ENCODE results near the gene POC1B. TPM values are rescaled to one million over a fixed set of nuclear protein-coding genes. Genes with fewer than 3 reads are reported as not detected.

The POC1B gene
- total RNA-seq, 2 donors from 2014 or later = 61.3 to 76.3 TPM

DNA sequence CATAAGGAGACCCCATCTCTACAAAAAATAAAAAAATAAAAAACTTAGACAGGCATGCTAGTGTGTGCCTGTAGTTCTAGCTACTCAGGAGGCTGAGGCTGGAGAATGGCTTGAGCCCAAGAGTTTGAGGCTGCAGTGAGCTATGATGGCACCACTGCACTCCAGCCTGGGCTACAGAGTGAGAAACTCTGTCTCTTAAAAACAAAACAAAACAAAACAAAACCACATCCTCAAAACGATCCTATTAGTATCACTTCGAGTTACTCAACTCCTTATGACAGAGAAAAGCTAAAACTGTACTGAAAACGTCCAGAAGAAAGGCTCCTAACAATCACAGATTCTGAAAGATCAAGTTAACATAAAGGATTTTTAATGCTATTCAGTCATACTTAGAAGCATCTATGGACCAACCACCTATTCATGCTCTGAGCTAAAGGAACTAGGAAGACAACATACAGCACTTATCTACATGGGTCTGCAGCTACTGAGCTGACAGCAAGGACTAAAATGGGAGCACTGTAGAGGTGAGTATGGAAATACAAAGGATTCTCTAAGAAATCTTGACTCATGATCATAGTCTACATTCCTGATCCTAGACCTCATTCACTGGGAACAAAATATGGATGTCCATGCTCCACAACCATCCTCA, 98.2 kb downstream of the POC1B start:
- Mint-ChIP-seq H3K4me1 (ENCODE audit: low read depth in 2 of 2) (peaks cover 28 to 36% of the 10 kb centered on the region in 2 donors), H3K27me3 (no peaks in the 10 kb centered on the region), H3K27ac (peak overlapping the region; percentile 64 to 84), H3K36me3 (peaks cover 23% of the 10 kb centered on the region), H3K4me3 (peak overlapping the region; percentile 50), H3K9me3 (no peaks in the 10 kb centered on the region)
- peak; percentile 86 to 90 for ATAC-seq
- no peak for DNase-seq (ENCODE audit: low spot score)

DNA sequence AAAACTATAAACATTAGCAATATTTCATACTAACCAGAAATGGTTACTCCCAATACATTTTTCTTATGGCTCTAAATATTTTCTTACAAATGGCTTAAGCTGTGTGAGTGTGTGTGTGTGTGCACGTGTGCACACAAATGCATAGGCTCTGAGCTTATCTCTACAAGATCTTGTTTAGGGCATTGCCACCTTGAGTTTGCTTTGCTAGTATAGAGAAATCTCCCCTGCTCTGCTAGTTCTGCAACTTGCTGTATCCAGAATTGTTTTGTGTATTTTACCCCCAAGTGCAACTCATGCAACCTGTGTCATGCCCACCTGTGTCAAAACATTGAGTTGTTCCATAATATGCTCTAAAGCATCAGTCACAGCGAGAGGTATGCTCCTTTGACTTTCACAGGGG, 101.0 kb downstream of the POC1B start:
- Mint-ChIP-seq H3K4me1 (ENCODE audit: low read depth in 2 of 2) (peaks cover 30 to 37% of the 10 kb centered on the region in 2 donors), H3K9me3 (no peaks in the 10 kb centered on the region), H3K4me3 (no peak overlapping the region), H3K36me3 (peaks cover 23% of the 10 kb centered on the region), H3K27ac (no peak overlapping the region), H3K27me3 (no peaks in the 10 kb centered on the region)
- no peak for DNase-seq (ENCODE audit: low spot score)
- ATAC-seq = no peak

DNA sequence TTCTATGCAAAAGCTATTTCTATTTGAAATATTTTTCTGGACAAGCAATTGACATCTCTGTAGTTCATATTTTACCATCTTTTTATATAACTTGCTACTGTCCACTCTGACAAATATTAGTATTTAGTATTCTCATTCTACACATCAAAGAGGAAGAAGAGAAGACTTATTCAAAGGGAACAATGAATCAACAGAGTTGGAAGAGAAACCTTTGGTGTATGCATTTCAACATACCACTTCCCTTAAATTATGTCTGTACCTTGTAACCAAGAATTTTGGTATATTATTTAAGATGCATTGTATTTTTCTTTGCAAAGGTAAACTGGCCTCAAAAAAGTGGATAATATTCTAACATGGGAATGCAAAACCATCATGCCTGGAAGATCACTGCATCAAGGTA, 101.5 kb downstream of the POC1B start:
- H3K4me1 Mint-ChIP-seq (ENCODE audit: low read depth in 2 of 2) = peaks cover 30 to 33% of the 10 kb centered on the region in 2 donors
- ATAC-seq (no peak), DNase-seq (ENCODE audit: low spot score) (no peak)
- H3K9me3 Mint-ChIP-seq = no peaks in the 10 kb centered on the region
- H3K27ac Mint-ChIP-seq = no peak overlapping the region
- no peaks in the 10 kb centered on the region for H3K27me3 Mint-ChIP-seq
- peaks cover 23% of the 10 kb centered on the region for H3K36me3 Mint-ChIP-seq
- H3K4me3 Mint-ChIP-seq = no peak overlapping the region

- Mint-ChIP-seq H3K36me3 (peaks cover 30% of the 10 kb centered on the region), H3K27me3 (no peaks in the 10 kb centered on the region), H3K4me3 (no peak overlapping the region), H3K4me1 (ENCODE audit: low read depth in 2 of 2) (peaks cover 22 to 23% of the 10 kb centered on the region in 2 donors), H3K9me3 (no peaks in the 10 kb centered on the region), H3K27ac (no peak overlapping the region)
- DNase-seq (ENCODE audit: low spot score) (no peak), ATAC-seq (no peak)
These were observed 104.6 kb downstream of the POC1B start for GRCh38 chr12:89421092-89421835.

DNA sequence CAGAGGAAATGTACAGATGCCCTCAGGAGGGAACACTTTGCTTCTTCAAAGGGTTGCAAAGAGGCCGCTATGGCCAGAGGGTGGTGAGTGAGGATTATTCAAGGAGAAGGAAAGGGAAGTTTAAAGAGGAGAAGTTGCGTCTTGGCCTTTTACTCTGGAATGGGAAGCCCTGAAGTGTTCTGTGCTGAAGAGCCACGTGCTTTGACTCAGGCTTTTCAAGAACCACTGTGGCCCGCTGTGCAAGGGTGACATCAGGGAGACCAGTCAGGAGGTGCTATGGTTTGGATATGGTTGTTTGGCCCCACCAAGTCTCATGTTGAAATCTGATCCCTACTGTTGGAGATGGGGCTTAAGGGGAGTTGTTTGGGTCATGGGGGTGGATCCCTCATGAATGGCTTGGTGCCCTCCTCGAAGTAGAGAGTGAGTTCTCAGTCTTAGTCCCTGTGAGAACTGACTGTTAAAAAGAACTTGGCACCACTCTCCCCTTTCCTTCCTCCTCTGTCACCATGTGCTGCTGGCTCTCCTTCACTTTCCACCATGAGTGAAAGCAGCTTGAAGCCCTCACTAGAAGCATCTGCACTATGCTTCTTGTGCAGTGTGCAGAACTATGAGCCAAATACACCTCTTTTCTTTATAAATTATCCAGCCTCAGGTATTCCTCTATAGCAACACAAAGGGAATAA, 107.5 kb downstream of the POC1B start:
- Mint-ChIP-seq H3K4me3 (no peak overlapping the region), H3K27me3 (no peaks in the 10 kb centered on the region), H3K9me3 (no peaks in the 10 kb centered on the region), H3K4me1 (ENCODE audit: low read depth in 2 of 2) (peaks cover 13 to 17% of the 10 kb centered on the region in 2 donors), H3K27ac (no peak overlapping the region), H3K36me3 (peaks cover 11% of the 10 kb centered on the region)
- no peak for DNase-seq (ENCODE audit: low spot score)
- no peak for ATAC-seq

- DNase-seq (ENCODE audit: low spot score) = no peak
- peaks cover 13 to 16% of the 10 kb centered on the region in 2 donors for H3K4me1 Mint-ChIP-seq (ENCODE audit: low read depth in 2 of 2)
- H3K27me3 Mint-ChIP-seq = no peaks in the 10 kb centered on the region
- peaks cover 11% of the 10 kb centered on the region for H3K36me3 Mint-ChIP-seq
- no peak overlapping the region for H3K27ac Mint-ChIP-seq
- H3K4me3 Mint-ChIP-seq = no peak overlapping the region
- ATAC-seq = no peak
- H3K9me3 Mint-ChIP-seq = no peaks in the 10 kb centered on the region
These were observed 108.4 kb downstream of the POC1B start for GRCh38 chr12:89417246-89417977.

DNA sequence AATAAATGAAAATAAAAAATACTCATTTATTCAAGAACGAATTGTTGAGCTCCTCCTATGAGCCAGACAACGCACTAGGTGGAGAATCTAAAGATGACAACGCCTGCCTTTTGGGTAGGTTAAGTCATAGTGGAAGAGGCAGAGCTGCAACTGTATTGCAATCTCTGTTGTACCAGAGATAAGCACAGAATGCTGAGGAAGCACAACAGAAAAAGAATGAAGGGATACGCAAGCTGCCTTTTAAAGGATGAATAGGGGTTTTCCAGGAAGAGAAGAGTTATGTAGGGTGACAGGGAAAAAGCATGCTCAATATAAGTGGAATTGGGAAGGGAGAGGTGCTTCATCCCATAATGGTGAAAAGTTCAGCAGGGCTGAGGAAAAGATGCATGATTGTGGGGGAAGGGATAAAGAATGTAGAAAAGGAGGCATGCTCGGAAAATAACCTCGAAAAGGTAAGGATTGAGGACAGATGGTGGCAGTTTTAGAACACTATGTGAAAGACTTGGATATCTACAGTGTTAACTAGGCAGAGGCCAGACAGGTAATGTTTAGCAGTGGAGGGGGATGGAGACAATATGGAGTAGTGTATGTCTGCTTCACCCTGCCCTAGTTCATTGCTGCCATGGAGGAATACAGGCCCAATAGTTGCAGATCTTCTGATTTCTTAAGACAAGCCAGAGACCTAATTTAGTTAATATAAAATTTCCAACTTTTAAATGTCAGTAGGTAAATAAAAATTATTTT, 109.6 kb downstream of the POC1B start:
- Mint-ChIP-seq H3K27ac (no peak overlapping the region), H3K27me3 (no peaks in the 10 kb centered on the region), H3K4me1 (ENCODE audit: low read depth in 2 of 2) (peaks cover 9 to 12% of the 10 kb centered on the region in 2 donors), H3K4me3 (no peak overlapping the region), H3K36me3 (peaks cover 6% of the 10 kb centered on the region), H3K9me3 (no peaks in the 10 kb centered on the region)
- no peak for ATAC-seq
- no peak for DNase-seq (ENCODE audit: low spot score)

GRCh38 chr12:89414851-89415250, 111.0 kb downstream of the POC1B start:
- DNase-seq (ENCODE audit: low spot score) = no peak
- no peak overlapping the region for H3K27ac Mint-ChIP-seq
- peaks cover 6% of the 10 kb centered on the region for H3K36me3 Mint-ChIP-seq
- no peaks in the 10 kb centered on the region for H3K9me3 Mint-ChIP-seq
- ATAC-seq = no peak
- H3K4me1 Mint-ChIP-seq (ENCODE audit: low read depth in 2 of 2) = peaks cover 9 to 12% of the 10 kb centered on the region in 2 donors
- no peak overlapping the region for H3K4me3 Mint-ChIP-seq
- no peaks in the 10 kb centered on the region for H3K27me3 Mint-ChIP-seq

DNA sequence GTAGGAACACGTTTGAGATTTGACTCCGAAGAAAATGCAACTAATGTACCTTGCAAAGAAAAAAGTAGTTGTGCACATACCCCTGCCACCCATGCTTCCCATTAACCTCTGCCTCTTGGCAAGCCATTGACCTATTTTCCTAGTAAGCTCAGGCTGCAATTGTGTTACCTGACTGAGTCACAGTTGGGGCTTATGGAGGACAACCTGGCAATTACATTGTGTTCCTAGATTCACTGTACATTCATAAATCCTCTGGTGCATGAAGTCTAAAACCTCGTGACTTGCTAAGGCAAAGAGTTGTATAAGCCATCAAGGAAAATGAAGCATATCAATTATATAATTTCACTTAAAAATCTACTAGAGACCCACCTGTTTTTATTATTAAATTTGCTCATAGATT, 111.5 kb downstream of the POC1B start:
- DNase-seq (ENCODE audit: low spot score) (no peak), ATAC-seq (no peak)
- Mint-ChIP-seq H3K4me3 (no peak overlapping the region), H3K4me1 (ENCODE audit: low read depth in 2 of 2) (peaks cover 9 to 12% of the 10 kb centered on the region in 2 donors), H3K27ac (no peak overlapping the region), H3K9me3 (no peaks in the 10 kb centered on the region), H3K27me3 (no peaks in the 10 kb centered on the region), H3K36me3 (peaks cover 6% of the 10 kb centered on the region)

- no peak for ATAC-seq
- H3K27ac Mint-ChIP-seq = no peak overlapping the region
- no peak overlapping the region for H3K4me3 Mint-ChIP-seq
- no peaks in the 10 kb centered on the region for H3K27me3 Mint-ChIP-seq
- peaks cover 6% of the 10 kb centered on the region for H3K36me3 Mint-ChIP-seq
- H3K4me1 Mint-ChIP-seq (ENCODE audit: low read depth in 2 of 2) = peaks cover 5 to 7% of the 10 kb centered on the region in 2 donors
- no peak for DNase-seq (ENCODE audit: low spot score)
- H3K9me3 Mint-ChIP-seq = no peaks in the 10 kb centered on the region
These were observed 112.6 kb downstream of the POC1B start for GRCh38 chr12:89413234-89413633.

- DNase-seq (ENCODE audit: low spot score) (no peak), ATAC-seq (no peak)
- Mint-ChIP-seq H3K36me3 (peaks cover 1% of the 10 kb centered on the region), H3K4me1 (ENCODE audit: low read depth in 2 of 2) (peaks cover 0 to 1% of the 10 kb centered on the region in 2 donors), H3K27me3 (no peaks in the 10 kb centered on the region), H3K4me3 (no peak overlapping the region), H3K27ac (no peak overlapping the region), H3K9me3 (no peaks in the 10 kb centered on the region)
These were observed 113.2 kb downstream of the POC1B start for GRCh38 chr12:89412665-89413064.

DNA sequence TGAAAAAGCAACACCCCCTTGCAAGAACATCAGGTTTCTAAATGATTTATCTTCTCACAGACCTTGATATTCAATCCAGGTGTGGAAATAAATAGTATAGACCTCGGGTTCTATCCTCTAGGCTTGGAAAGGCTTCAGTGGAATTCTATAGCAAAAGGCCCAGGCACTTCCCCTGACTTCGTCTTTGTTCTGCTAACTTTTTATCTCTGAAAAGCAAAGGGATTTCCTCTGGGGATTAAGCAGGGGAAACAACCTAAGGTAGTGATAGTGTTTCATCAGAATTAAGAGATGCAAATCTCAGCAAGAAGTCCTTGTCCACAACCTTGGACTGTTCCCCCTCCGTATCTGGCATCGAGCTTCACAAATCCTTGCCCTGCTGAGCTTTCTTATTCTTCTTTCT, 114.0 kb downstream of the POC1B start:
- H3K36me3 Mint-ChIP-seq = no peaks in the 10 kb centered on the region
- no peak for DNase-seq (ENCODE audit: low spot score)
- no peak overlapping the region for H3K27ac Mint-ChIP-seq
- H3K27me3 Mint-ChIP-seq = no peaks in the 10 kb centered on the region
- no peaks in the 10 kb centered on the region for H3K9me3 Mint-ChIP-seq
- no peaks in the 10 kb centered on the region for H3K4me1 Mint-ChIP-seq (ENCODE audit: low read depth in 2 of 2)
- H3K4me3 Mint-ChIP-seq = no peak overlapping the region
- ATAC-seq = no peak

DNA sequence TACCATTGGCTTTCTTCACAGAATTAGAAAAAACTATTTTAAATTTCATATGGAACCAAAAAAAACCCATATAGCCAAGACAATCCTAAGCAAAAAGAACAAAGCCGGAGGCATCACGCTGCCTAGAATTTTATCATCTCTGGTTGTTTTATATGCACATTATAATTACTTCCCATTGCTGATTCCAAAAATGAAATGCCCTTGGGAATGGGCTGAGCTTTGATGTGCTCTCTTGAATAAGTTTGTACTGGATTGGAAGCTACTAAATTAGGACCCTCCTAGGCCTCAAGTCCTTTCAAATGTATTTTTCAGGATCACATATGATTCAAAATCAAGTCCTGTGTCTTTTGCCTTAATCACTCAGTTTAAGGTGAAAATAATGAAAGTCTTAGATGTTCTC, 114.6 kb downstream of the POC1B start:
- no peaks in the 10 kb centered on the region for H3K27me3 Mint-ChIP-seq
- no peaks in the 10 kb centered on the region for H3K36me3 Mint-ChIP-seq
- no peak for DNase-seq (ENCODE audit: low spot score)
- no peaks in the 10 kb centered on the region for H3K9me3 Mint-ChIP-seq
- H3K27ac Mint-ChIP-seq = no peak overlapping the region
- ATAC-seq = no peak
- no peak overlapping the region for H3K4me3 Mint-ChIP-seq
- no peaks in the 10 kb centered on the region for H3K4me1 Mint-ChIP-seq (ENCODE audit: low read depth in 2 of 2)

All from natural killer cell treated with Interleukin-12 subunit alpha and Interleukin-12 subunit beta and Interleukin-15 and Interleukin-18, amount 100 ng/mL, for 72 hours (primary cell).